Osteocyte (in vitro differentiated cells): ENCODE data around the gene OSTC. TPM values are rescaled to one million over a fixed set of nuclear protein-coding genes. Genes with fewer than 3 reads are reported as not detected.

Experiments used
- DNase-seq: peaks from one replicate; pipeline ENCODE4 v3.0.0; 2021; ENCODE audit warnings: mixed read lengths; ENCODE audit not compliant: unreplicated experiment; ENCODE audit errors: extremely low spot score
- H3K27ac Mint-ChIP-seq: one replicate; pipeline ENCODE4 v1.8.0; 2021; ENCODE audit warnings: mild to moderate bottlenecking, mixed read lengths; ENCODE audit not compliant: unreplicated experiment
- H3K27me3 Mint-ChIP-seq: one replicate; pipeline ENCODE4 v1.8.0; 2021; ENCODE audit warnings: mixed read lengths; ENCODE audit not compliant: unreplicated experiment
- H3K36me3 Mint-ChIP-seq: one replicate; pipeline ENCODE4 v1.8.0; 2021; ENCODE audit warnings: mixed read lengths; ENCODE audit not compliant: unreplicated experiment
- H3K4me1 Mint-ChIP-seq: one replicate; pipeline ENCODE4 v1.8.0; 2021; ENCODE audit warnings: mixed read lengths; ENCODE audit not compliant: unreplicated experiment
- H3K4me3 Mint-ChIP-seq: one replicate; pipeline ENCODE4 v1.8.0; 2021; ENCODE audit warnings: mild to moderate bottlenecking, moderate library complexity, mixed read lengths; ENCODE audit not compliant: unreplicated experiment
- H3K9me3 Mint-ChIP-seq: one replicate; pipeline ENCODE4 v1.8.0; 2021; ENCODE audit warnings: mixed read lengths; ENCODE audit not compliant: unreplicated experiment
- long read RNA-seq: library from polyadenylated mRNA; unstranded; transcript quantifications from one replicate; pipeline ENCODE4 v2.0.0, GENCODE V29; 2021
- total RNA-seq: library from RNA; stranded (reverse); gene quantifications from 2 replicates; pipeline ENCODE4 v1.2.1, GENCODE V29; 2021
- TF ChIP-seq, protein P1 (sequence below): fragments of 200-600 bp; sonication (generic); IDR thresholded peaks from 2 replicates; pipeline ENCODE4 v1.5.0; 2021; ENCODE audit warnings: antibody characterized with exemption, mild to moderate bottlenecking, moderate library complexity

The OSTC gene
- 222 and 235 TPM in 2 replicates for total RNA-seq
- long read RNA-seq, transcript OSTC-201 (4 exons, 1,077 nt), result major isoform, 739 of 751 reads
- long read RNA-seq, partial matches to known transcripts, result 1 of 751 reads
- long read RNA-seq, other reads (novel, unspliced or antisense), result 9 of 751 reads

DNA sequence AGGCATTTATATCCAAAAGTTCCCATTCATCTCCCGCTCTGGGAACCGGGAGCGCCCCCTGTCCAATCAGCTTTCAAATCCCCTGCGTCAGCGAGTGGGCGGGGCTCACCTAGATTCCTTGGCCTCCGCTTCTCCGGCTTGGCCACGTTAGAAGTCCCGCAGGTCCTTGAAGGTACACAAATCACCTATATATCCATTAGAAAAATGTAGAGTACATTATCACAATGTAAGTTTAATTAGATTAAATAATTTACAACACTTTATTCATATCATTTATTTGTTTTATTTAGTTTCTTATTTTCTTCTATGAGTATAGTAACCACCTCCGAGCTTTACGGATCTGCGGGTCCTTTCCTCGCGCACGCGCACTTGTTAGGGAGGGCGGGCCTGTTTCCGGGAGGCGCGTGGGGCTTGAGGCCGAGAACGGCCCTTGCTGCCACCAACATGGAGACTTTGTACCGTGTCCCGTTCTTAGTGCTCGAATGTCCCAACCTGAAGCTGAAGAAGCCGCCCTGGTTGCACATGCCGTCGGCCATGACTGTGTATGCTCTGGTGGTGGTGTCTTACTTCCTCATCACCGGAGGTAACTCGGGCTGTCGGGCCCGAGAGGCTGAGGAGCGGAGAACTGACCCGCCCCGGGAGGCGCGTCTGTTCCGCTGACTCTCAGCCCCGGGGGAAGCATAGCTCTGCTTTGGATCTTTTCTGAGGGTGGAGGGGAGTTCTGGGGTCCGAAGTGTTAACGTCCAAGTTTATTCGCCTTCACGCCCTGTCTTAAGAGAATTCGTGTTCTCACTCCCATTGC, at the start of gene OSTC:
TSS of gene OSTC (plus strand) at position 388 of the 802 bp plus-strand sequence. CDS start at position 445, 57 bp downstream.
- Mint-ChIP-seq H3K9me3 (no peaks in the 10 kb centered on the region), H3K27ac (peak within 1 kb of the TSS; percentile 94), H3K27me3 (no peaks in the 10 kb centered on the region), H3K36me3 (peaks cover 9% of the 10 kb centered on the region), H3K4me3 (peak within 1 kb of the TSS; percentile 86), H3K4me1 (peaks cover 38% of the 10 kb centered on the region)
- TF ChIP-seq, protein P1, sequence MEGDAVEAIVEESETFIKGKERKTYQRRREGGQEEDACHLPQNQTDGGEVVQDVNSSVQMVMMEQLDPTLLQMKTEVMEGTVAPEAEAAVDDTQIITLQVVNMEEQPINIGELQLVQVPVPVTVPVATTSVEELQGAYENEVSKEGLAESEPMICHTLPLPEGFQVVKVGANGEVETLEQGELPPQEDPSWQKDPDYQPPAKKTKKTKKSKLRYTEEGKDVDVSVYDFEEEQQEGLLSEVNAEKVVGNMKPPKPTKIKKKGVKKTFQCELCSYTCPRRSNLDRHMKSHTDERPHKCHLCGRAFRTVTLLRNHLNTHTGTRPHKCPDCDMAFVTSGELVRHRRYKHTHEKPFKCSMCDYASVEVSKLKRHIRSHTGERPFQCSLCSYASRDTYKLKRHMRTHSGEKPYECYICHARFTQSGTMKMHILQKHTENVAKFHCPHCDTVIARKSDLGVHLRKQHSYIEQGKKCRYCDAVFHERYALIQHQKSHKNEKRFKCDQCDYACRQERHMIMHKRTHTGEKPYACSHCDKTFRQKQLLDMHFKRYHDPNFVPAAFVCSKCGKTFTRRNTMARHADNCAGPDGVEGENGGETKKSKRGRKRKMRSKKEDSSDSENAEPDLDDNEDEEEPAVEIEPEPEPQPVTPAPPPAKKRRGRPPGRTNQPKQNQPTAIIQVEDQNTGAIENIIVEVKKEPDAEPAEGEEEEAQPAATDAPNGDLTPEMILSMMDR, result peak; percentile 30
- DNase-seq, result peak; percentile 97

DNA sequence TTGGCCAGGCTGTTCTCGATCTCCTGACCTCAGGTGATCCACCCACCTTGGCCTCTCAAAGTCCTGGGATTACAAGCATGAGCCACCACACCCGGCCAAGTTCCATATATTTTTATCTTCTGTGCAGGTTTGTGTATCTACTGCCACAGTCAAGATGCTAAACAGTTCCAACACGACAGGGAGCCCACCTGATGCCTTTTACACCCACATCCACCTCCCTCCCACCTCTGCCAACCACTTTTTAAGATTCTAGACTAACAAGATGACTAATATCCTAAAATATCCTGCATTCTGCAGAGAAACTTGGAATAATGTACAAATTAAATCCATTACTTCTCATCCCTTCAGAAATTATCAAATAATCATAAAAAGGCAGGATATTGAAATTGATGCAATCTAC, 49.3 kb upstream of the OSTC start:
- no peaks in the 10 kb centered on the region for H3K4me1 Mint-ChIP-seq
- peaks cover 1% of the 10 kb centered on the region for H3K9me3 Mint-ChIP-seq
- no peak overlapping the region for H3K4me3 Mint-ChIP-seq
- H3K36me3 Mint-ChIP-seq, result peaks cover under 1% of the 10 kb centered on the region
- TF ChIP-seq, protein P1, result no peak
- no peak overlapping the region for H3K27ac Mint-ChIP-seq
- no peak for DNase-seq
- no peaks in the 10 kb centered on the region for H3K27me3 Mint-ChIP-seq

DNA sequence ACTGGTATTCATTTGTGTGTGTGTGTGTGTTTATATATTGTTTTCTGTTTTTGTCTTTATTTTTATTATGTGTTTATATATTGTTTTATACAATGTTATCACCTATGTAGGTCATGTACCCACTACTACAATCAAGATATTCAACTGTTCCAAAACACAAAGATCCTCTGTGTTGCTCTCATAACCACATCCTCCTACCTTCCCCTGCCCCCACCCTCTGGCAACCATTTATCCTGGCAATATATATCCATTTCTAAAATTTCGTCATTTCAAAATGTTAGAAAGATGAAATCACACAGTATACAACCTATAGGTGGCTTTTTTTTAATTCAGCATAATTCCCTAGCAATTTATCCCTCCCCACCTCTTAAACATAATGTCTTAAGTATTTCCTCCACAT, 48.9 kb upstream of the OSTC start:
- H3K27me3 Mint-ChIP-seq, result no peaks in the 10 kb centered on the region
- DNase-seq, result no peak
- no peaks in the 10 kb centered on the region for H3K4me1 Mint-ChIP-seq
- TF ChIP-seq, protein P1, result no peak
- H3K4me3 Mint-ChIP-seq, result no peak overlapping the region
- no peak overlapping the region for H3K27ac Mint-ChIP-seq
- H3K9me3 Mint-ChIP-seq, result peaks cover 3% of the 10 kb centered on the region
- peaks cover 2% of the 10 kb centered on the region for H3K36me3 Mint-ChIP-seq

DNA sequence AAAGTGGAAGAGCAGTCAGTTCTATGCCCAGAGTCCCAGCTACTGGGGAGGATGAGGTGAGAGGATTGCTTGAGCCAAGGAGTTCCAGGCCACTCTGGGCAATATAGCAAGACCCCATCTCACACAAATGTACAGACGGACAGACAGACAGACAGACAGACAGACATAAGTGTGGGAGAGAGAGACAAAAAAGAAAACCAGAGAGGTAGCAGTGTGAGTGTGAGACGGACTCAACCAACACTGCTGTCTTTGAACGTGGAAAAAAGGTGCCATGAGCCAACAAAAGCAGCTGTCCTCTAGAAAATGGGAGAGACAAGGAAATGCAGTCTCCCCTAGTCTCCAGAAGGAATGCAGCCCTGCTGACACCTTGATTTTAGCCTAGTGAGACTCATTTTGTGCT, 48.2 kb upstream of the OSTC start:
- TF ChIP-seq, protein P1, result no peak
- Mint-ChIP-seq H3K27ac (no peak overlapping the region), H3K9me3 (peaks cover 3% of the 10 kb centered on the region), H3K4me1 (no peaks in the 10 kb centered on the region), H3K4me3 (no peak overlapping the region), H3K27me3 (no peaks in the 10 kb centered on the region), H3K36me3 (peaks cover 2% of the 10 kb centered on the region)
- DNase-seq, result no peak

DNA sequence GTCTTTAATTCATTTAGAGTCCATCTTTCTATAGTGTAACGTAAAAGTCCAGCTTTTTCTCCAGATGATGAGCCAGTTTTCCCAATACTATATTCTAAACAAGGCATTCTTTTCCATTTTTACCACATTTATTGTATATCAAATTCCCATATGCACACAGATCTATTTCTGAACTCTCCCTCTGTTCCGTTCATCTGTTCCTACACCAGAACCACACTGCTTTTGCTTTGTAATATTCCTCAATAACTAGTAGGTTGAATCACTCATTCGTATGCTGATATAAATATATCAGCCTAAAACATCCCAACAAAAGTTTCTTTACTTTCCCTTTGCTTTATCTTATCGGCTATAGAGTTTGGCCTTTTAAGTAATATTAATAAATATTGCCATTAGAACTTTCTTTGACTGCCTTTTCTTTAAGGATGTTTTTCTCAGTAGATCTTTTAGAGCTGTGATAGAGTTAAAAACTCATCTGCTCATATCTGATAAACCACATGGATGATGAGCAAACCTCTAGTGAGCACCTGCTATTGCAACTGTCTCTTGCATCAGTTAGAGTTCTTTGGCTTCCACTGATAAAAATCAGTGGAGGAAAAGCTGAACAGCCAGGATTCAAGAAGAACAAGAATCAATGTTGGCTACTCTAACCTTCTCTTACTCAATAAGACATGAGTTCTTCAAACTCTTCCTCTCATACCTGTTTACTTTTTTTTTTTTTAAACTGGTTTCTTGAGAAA, 43.2 kb upstream of the OSTC start:
- TF ChIP-seq, protein P1, result no peak
- H3K4me3 Mint-ChIP-seq, result no peak overlapping the region
- H3K27ac Mint-ChIP-seq, result no peak overlapping the region

More for the DNA sequence above, 43.2 kb upstream of the OSTC start:
- peaks cover 2% of the 10 kb centered on the region for H3K36me3 Mint-ChIP-seq
- H3K9me3 Mint-ChIP-seq, result peaks cover 3% of the 10 kb centered on the region
- H3K4me1 Mint-ChIP-seq, result no peaks in the 10 kb centered on the region
- H3K27me3 Mint-ChIP-seq, result peaks cover 5% of the 10 kb centered on the region
- no peak for DNase-seq
